OCI-LY7 (cell line): Measurements from ENCODE around the gene CCDC74B.
"Not testable (repeated sequence)": the region's sequence is repeated elsewhere in the genome, so short reads cannot be mapped to it uniquely, and the experiment has no call there.

Experiments used
- EZH2phosphoT487 ChIP-seq: fragments of 200-600 bp; sonication (generic); IDR thresholded peaks from 2 replicates; pipeline ENCODE4 v1.6.1; 2018; ENCODE audit warnings: low read depth, borderline replicate concordance, mild to moderate bottlenecking, mixed run types, antibody characterized with exemption, low read length, moderate library complexity, mixed read lengths
- TF ChIP-seq, protein P1 (sequence below): fragments of 200-600 bp; sonication (generic); conservative IDR thresholded peaks from 2 replicates; pipeline ENCODE4 v1.5.1; 2014; ENCODE audit warnings: mild to moderate bottlenecking, antibody characterized with exemption, low read length, moderate library complexity, mixed read lengths

DNA sequence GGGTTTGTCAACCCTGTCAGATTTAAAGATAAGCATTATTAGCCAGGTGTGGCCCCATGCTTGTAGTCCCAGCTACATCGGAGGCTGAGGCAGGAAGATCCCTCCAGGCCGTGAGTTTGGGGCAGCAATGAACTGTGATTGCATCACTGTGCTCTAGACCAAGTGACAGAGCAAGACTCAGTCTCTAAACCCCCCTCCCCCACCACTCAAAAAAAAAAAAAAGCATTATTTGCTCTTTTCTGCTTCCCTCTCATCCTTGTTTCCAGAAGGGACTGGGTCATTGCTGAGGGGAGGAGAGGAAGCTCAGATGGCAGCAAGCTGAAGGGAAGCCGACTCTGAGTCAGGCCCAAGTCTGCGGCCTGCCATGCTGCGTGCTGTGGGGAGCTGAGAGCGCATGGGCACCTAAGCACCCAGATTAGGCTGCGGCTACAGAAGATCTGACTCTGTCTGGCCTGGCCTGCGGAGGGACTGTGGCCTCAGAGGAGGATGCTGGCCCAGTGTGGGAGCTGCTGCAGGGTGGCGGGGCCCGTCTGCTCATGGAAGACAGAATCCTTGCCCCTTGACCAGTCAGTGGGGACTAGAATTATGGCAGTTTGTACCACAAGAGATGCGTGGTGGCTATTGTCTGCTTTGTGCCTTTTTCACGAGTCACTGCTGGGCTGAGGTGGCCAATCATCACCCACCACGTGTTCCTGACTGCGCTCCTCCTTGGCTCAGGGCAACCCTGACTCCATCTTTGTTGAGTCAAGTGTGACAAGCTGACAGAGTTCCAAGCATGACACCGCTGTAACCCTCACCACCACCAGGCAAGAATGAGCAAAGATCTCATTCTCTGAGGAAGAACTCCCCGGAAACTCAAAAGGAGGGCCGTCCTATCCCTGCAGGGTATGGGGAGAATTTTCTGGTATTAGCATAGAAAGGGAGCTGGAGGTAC lies 43.2 kb upstream of the CCDC74B start:
- TF ChIP-seq, protein P1, sequence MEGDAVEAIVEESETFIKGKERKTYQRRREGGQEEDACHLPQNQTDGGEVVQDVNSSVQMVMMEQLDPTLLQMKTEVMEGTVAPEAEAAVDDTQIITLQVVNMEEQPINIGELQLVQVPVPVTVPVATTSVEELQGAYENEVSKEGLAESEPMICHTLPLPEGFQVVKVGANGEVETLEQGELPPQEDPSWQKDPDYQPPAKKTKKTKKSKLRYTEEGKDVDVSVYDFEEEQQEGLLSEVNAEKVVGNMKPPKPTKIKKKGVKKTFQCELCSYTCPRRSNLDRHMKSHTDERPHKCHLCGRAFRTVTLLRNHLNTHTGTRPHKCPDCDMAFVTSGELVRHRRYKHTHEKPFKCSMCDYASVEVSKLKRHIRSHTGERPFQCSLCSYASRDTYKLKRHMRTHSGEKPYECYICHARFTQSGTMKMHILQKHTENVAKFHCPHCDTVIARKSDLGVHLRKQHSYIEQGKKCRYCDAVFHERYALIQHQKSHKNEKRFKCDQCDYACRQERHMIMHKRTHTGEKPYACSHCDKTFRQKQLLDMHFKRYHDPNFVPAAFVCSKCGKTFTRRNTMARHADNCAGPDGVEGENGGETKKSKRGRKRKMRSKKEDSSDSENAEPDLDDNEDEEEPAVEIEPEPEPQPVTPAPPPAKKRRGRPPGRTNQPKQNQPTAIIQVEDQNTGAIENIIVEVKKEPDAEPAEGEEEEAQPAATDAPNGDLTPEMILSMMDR = not testable (repeated sequence)
- not testable (repeated sequence) for TF ChIP-seq EZH2phosphoT487
